Adrenal gland (tissue), 5 donors: ENCODE measurements around the gene TH.

Source experiments
- CTCF ChIP-seq, 6 experiments: fragments of 450-650 bp in 4 of 6; fragments of 200-600 bp in 2 of 6; sonication (generic) in 1 of 6; IDR thresholded peaks; 1 replicate in 5 of 6; 2 replicates in 1 of 6; pipeline versions ENCODE4 v1.5.1 to v1.8.0; 2016 to 2021; ENCODE audit warnings: antibody characterized with exemption in 6 of 6, mild to moderate bottlenecking in 2 of 6, moderate library complexity in 1 of 6
- POLR2A ChIP-seq, 2 donors: fragments of 450-650 bp; IDR thresholded peaks; one replicate each; pipeline ENCODE4 v1.6.1; 2017; ENCODE audit warnings: antibody characterized with exemption in 2 of 2, mild to moderate bottlenecking in 2 of 2, moderate library complexity in 1 of 2
- donor health status: DM: no; HTN: no; CAD: no.

GRCh38 chr11:2220173-2220771, 48.7 kb upstream of the TH start:
- no peak for TF ChIP-seq CTCF (IDR thresholded peaks at IDR 0.05)
- no peak for TF ChIP-seq POLR2A (IDR thresholded peaks at IDR 0.05)
